HG03139 (cell line): ENCODE data around the gene CADPS2.
"Not testable (repeated sequence)": the region's sequence is repeated elsewhere in the genome, so short reads cannot be mapped to it uniquely, and the experiment has no call there.

Source experiments
- ATAC-seq: cut with Tn5 transposase; IDR thresholded peaks from one replicate; pipeline ENCODE4 v1.9.1; 2021; ENCODE audit not compliant: unreplicated experiment

CADPS2 gene

GRCh38 chr7:122677149-122677548, 209.1 kb downstream of the CADPS2 start:
- no peak for ATAC-seq

DNA sequence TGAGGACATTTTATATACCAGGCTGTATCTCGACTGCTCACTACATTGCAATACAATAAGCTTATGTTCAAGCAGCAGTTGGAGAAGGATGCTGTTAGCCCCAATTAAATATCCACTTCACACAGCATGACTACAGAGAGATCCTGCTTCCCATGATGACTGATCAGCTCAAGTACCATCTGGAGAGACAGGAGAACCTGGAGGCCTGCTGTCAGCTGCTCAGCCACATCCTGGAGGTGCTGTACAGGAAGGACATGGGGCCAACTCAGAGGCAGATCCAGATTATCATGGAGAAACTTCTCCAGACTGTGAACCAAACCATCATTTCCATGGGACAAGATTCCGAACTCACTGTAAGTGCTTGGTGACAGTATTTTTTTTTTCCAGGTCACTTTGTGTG, 209.8 kb downstream of the CADPS2 start:
- no peak for ATAC-seq

- ATAC-seq: no peak
Observed at GRCh38 chr7:122675621-122676020, 210.6 kb downstream of the CADPS2 start.

GRCh38 chr7:122675011-122675410, 211.2 kb downstream of the CADPS2 start:
- ATAC-seq: no peak

- ATAC-seq: no peak
Observed at GRCh38 chr7:122674502-122674901, 211.8 kb downstream of the CADPS2 start.

DNA sequence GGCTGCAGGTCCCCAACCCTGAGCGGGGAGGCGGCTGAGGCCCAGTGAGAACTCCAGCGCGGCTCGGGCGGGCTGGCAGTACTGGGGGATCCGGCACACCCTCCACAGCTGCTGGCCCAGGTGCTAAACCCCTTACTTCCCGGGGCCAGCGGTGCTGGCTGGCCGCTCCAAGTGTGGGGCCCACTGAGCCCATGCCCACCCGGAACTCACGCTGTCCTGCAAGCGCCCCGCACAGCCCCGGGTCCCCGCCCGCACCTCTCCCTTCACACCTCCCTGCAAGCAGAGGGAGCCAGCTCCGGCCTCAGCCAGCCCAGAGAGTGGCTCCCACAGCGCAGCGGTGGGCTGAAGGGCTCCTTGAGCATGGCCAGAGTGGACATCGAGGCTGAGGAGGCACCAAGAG, 212.3 kb downstream of the CADPS2 start:
- ATAC-seq: no peak

DNA sequence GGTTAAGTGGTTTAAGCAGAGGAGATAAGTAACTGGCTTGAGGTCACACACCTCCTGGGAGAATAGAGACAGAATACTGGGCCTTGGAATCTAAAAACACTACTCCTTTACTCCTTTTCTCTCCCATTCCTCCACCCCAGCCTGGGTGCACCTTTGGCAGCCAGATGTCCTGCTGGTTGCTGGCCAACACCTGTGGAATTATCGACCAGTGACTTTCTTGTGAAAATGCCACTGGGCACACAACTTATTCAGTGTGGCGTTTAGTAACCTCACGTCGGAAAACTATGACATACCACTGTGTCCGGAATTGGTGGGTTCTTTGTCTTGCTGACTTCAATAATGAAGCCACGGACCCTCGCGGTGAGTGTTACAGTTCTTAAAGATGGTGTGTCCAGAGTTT, 213.7 kb downstream of the CADPS2 start:
- ATAC-seq: no peak

DNA sequence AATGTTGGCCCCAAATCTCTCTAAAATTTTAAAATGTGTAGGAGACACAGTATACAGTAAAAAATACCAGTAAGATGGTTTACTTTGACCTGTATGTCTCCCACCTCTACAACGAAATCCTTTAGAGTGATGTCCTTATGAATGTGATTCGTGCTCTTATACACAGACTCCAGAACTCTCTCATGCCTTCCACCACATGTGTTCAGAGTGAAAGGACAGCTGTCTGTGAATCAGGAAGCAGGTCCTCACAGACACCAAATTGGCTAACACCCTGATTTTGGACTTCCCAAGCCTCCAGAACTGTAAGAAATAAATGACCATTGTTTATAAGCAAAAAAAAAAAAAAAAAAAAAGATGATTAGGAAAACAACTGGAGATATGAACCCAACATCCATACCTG, 222.5 kb downstream of the CADPS2 start:
- no peak for ATAC-seq

GRCh38 chr7:122658856-122659255, 227.4 kb downstream of the CADPS2 start:
- no peak for ATAC-seq

- ATAC-seq: no peak
Observed at GRCh38 chr7:122653685-122654084, 232.6 kb downstream of the CADPS2 start.

- ATAC-seq: no peak
Observed at GRCh38 chr7:122652876-122653275, 233.4 kb downstream of the CADPS2 start.

DNA sequence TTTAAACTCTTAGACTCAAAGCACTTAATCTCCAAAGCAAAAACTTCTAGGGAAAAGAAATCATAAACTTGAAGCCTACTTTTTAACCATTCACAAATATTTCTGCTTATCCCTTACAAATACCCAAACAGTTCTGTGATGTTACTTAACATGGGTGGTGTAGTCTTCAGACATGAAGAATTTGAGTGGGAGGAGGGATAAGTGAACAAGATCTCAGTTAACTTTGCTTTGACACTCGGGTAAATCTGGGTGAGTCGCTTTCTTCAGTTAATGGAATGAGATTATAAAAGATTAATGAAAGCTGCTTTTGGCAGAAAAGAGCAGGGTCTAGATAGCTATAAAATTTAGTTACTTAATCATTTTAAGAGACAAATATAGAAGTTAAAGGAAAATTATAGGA, 234.8 kb downstream of the CADPS2 start:
- ATAC-seq: no peak

DNA sequence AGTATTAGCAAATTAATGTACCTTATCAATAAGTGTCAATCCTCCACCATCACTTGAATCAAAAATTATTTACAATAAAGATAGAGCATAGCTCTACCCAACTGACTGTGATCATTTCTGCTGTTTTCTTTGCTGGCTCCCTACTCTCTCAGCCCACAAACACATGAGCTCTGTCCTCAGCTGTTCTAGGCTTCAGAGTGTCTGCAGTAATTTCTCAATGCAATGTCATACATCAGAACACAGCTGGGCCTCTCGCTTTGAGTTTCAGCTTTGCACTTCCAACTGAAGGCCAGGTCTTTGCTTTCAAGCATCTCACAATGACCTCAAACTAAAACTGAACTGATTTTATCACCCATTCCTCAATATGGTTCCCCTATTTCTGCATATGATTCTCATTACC, 243.0 kb downstream of the CADPS2 start:
- ATAC-seq: no peak

DNA sequence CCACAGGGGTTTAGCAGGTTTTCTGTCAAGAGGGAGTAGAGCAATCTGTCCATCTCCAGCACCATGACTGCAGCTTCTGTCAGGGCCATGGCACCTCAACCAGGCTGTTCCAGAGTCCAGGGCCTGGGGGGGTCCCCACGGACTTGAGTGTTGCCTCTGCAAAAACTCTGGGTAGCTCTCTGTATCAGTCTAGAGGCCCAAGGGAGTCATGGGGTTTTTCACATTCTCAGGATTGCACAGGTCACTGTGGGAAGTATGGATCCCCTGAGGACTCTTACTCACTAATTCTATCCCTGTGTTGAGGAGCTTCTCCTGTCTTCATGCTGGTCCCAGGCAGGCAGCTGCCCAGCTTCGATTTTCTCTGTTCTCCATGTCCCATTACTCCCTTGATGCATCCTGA, 247.8 kb downstream of the CADPS2 start:
- no peak for ATAC-seq

DNA sequence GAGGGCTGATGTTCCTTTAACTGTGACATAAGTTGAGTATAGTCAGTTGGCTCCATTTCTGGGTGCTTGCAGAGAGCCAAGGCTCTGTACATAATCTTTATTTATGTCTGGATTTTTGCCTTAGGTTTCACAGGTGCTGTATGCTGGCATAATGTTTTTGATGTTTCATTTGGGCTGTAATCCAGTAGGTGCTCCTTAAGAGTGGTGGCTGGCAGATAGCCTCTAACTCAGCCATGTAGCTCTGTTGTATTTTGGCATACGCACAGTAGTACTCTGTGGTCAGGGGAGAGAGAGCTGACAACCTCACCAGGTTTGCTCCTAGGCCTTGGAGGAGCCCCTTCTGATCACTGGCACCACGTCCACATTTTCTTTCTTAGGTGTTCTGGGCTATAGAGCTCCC, 248.5 kb downstream of the CADPS2 start:
- ATAC-seq: no peak

GRCh38 chr7:122635481-122635880, 250.8 kb downstream of the CADPS2 start:
- ATAC-seq: not testable (repeated sequence)

DNA sequence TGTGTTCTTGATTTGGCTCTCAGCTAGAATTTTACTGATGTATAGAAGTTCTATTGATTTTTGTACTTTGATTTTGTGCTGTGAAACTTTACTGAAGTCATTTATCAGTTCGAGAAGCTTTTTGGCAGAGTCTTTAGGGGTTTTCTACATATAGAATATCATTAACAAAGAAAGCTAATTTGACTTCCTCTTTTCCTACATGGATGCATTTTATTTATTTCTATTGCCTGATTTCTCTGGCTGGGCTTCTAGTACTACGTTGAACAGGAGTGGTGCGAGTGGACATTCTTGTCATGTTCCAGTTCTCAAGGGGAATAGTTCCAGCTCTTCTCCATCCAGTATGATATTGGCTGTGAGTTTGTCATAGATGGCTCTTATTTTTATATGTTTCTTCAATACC, 252.8 kb downstream of the CADPS2 start:
- ATAC-seq: no peak

DNA sequence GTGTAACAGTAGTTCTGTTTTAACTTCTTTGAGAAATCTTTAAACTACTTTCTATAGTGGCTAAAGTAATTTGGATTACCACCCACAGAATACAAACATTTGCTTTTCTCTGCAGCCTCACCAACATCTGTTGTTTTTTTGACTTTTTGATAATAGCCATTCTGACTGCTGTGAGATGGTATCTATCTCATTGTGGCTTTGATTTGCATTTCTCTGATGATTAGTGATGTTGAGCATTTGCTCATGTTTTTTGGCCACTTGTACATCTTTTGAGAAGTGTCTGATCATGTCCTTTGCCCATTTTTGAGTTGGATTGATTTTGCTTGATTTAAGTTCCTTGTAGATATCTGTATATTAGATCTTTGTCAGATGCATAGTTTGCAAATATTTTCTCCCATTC, 254.0 kb downstream of the CADPS2 start:
- ATAC-seq: no peak

DNA sequence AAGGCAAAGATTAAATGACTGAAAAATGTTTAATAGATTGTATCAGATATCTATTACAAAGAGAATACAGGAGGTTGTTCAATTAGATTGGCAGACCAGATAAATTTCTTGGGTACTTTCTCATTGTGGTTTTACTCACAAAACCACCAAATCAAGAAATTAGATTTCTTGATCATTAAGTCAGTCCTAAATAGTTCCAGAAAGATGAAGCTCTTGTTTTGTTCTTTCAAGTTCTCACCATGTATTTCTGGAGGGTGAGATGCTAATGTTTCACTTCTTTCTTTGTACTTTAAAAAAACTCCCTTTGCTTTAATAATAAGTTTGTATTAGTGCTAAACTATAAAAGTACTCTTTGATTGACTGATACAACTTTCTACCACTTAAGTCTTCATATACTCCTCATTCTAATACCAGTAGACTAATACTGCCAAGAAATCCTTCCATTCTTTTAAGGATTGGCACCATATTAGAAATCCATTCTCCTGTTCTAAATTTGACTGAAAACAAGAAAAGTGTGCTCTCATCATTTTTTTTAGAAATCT, 256.8 kb downstream of the CADPS2 start:
- ATAC-seq: no peak

GRCh38 chr7:122628651-122629411, 257.4 kb downstream of the CADPS2 start:
- ATAC-seq: no peak

DNA sequence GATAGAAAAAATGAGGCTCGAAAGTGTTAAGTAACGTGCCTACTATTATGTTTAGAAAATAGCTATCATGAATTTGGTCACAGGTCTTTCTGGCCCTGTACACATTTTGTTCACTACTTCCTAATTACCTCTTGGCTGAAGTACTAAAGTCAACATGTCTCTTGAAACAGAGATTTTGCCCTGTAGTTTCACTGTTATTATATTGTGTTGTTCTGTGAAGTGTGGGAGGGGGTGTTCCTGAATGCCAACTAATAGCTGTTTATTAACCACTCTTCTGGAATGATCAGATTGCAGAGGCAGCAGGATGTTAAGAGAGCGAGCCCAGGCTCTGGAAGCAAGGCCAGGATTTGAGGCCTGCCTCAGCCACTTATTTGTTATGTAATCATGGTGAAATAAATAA, 259.5 kb downstream of the CADPS2 start:
- no peak for ATAC-seq

DNA sequence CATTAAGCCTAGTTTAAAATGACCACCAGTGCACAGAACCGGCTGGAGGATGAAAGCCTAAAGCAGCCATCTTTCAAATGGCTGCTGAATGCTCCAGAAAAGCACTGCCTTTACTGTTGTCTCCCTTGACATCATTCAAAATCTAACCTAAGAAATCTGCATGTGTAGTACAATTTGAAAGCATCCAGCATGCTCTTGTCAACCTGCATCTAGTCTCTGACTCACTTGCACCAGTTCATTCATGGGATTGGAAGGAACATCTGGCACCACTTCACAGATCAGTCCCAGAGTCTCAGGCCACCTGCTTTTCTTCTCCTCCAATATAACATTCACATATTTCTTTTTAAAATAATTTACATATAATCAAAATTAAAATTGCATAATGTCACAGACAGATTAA, 263.6 kb downstream of the CADPS2 start:
- ATAC-seq: no peak

DNA sequence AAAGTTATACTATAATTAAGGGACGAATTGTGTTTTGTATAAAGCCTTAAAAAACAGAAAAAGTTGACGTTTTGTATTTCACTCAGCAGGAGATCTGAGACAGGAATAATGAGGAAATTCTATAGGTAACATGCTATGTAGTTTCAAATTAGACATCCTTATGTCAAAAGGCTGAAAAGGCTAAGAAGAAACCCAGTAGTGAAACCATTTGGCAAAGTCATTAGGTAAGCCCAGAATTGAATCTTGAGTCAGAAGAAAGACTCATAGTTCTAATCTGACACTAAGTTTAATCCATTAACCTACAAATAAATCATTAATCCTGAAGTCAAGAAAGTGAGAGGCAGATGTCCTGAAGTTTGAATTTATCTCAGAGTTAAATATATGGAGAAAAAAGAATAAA, 266.6 kb downstream of the CADPS2 start:
- no peak for ATAC-seq
